Smooth muscle cell (in vitro differentiated cells): Measurements from ENCODE around the gene FRMPD1. TPM values are rescaled to one million over a fixed set of nuclear protein-coding genes. Genes with fewer than 3 reads are reported as not detected.

Experiments used
- DNase-seq: peaks from one replicate; lab custom pipeline; 2025; ENCODE audit not compliant: unreplicated experiment; lab: John Stamatoyannopoulos, UW
- H2AFZ ChIP-seq: fragments of 200-600 bp; sonication (generic); 2 replicates; pipeline ENCODE4 v1.6.0; 2016; ENCODE audit warnings: antibody characterized with exemption, low read depth, mild to moderate bottlenecking
- H3F3A ChIP-seq: fragments of 200-600 bp; sonication (generic); 2 replicates; pipeline ENCODE4 v1.6.0; 2017; ENCODE audit warnings: antibody characterized with exemption, low read depth
- H3K27ac ChIP-seq: fragments of 200-600 bp; sonication (generic); 2 replicates; pipeline ENCODE4 v1.5.1; 2016; ENCODE audit warnings: low read depth, mild to moderate bottlenecking
- H3K27me3 ChIP-seq: fragments of 200-600 bp; sonication (generic); 2 replicates; pipeline ENCODE4 v1.6.1; 2016; ENCODE audit warnings: low read depth, mild to moderate bottlenecking
- H3K36me3 ChIP-seq: fragments of 200-600 bp; sonication (generic); 2 replicates; pipeline ENCODE4 v1.5.1; 2016; ENCODE audit warnings: low read depth
- H3K4me1 ChIP-seq: fragments of 200-600 bp; sonication (generic); 2 replicates; pipeline ENCODE4 v1.5.1; 2016; ENCODE audit warnings: low read depth
- H3K4me2 ChIP-seq: fragments of 200-600 bp; sonication (generic); 2 replicates; pipeline ENCODE4 v1.6.0; 2016; ENCODE audit warnings: mild to moderate bottlenecking
- H3K4me3 ChIP-seq: fragments of 200-600 bp; sonication (generic); 2 replicates; pipeline ENCODE4 v1.5.1; 2016; ENCODE audit warnings: mild to moderate bottlenecking
- H3K79me2 ChIP-seq: fragments of 200-600 bp; sonication (generic); 2 replicates; pipeline ENCODE4 v1.6.0; 2016; ENCODE audit warnings: low read depth, mild to moderate bottlenecking
- H3K9ac ChIP-seq: fragments of 200-600 bp; sonication (generic); 2 replicates; pipeline ENCODE4 v1.6.0; 2016; ENCODE audit warnings: low read depth
- H3K9me3 ChIP-seq: fragments of 200-600 bp; sonication (generic); replicated peaks from 2 replicates; pipeline ENCODE4 v1.5.1; 2016; ENCODE audit warnings: low read depth
- H4K20me1 ChIP-seq: fragments of 200-600 bp; sonication (generic); 2 replicates; pipeline ENCODE4 v1.6.0; 2016; ENCODE audit warnings: low read depth
- WGBS: methylation state at CpG from one replicate; pipeline ENCODE4 v1.1.7; 2016; ENCODE audit warnings: low lambda C conversion rate; 5-methylcytosine and 5-hydroxymethylcytosine counted together
- polyA plus RNA-seq: library from polyadenylated mRNA; unstranded; fragments of >200 nt; fragmentation: Nextera tagmentation; extraction: Ambion mirVana; gene quantifications from 2 replicates; pipeline ENCODE4 v1.2.1, GENCODE V29; 2016
- total RNA-seq: library from RNA; depleted of rRNA; stranded (reverse); fragments of >200 nt; gene quantifications from 2 replicates; pipeline ENCODE4 v1.2.3, GENCODE V29; 2014
- TF ChIP-seq, protein P1 (sequence below): fragments of 200-600 bp; sonication (generic); IDR thresholded peaks from 2 replicates; pipeline ENCODE4 v1.5.1; 2017; ENCODE audit warnings: borderline replicate concordance, mild to moderate bottlenecking, antibody characterized with exemption; ENCODE audit not compliant: insufficient read depth, poor library complexity, severe bottlenecking

FRMPD1 gene
- total and polyA plus RNA-seq, 2 experiments from 2014 or later, result 0.22 TPM; not detected in 1

DNA sequence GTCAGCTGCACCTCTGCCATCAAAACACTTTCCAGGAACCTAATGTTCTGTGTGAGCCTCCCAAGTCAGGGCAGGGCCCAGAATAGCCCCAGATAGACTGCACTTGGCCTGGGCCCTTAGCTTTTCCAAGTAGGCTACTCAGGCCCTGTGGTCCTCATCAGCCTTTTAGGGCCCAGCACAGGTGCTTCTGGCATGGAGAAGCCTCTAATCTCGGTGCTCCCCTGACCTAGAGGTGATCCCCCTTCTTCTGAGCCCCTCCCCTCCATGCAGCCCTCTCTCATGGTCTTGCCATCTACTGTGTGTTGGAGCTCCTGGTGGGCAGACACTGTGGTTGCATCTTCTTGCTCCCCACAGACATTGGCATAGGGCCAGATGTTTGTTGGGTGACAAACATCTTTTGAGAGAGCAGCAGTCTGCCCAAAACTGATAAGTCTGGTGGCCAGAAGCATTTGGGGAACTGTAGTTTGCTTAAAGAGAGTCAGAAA is 28.1 kb downstream of the FRMPD1 start:
- no peaks in the 10 kb centered on the region for H4K20me1 ChIP-seq
- no peak overlapping the region for H3K27ac ChIP-seq
- no peaks in the 10 kb centered on the region for H3K9me3 ChIP-seq
- H3F3A ChIP-seq, result no peaks in the 10 kb centered on the region
- no peak overlapping the region for H3K4me2 ChIP-seq
- TF ChIP-seq, protein P1, sequence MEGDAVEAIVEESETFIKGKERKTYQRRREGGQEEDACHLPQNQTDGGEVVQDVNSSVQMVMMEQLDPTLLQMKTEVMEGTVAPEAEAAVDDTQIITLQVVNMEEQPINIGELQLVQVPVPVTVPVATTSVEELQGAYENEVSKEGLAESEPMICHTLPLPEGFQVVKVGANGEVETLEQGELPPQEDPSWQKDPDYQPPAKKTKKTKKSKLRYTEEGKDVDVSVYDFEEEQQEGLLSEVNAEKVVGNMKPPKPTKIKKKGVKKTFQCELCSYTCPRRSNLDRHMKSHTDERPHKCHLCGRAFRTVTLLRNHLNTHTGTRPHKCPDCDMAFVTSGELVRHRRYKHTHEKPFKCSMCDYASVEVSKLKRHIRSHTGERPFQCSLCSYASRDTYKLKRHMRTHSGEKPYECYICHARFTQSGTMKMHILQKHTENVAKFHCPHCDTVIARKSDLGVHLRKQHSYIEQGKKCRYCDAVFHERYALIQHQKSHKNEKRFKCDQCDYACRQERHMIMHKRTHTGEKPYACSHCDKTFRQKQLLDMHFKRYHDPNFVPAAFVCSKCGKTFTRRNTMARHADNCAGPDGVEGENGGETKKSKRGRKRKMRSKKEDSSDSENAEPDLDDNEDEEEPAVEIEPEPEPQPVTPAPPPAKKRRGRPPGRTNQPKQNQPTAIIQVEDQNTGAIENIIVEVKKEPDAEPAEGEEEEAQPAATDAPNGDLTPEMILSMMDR, result no peak
- no peaks in the 10 kb centered on the region for H3K36me3 ChIP-seq
- WGBS, result 73% methylated on average over 1 of the region's 1 CpG
- no peaks in the 10 kb centered on the region for H3K79me2 ChIP-seq
- DNase-seq, result no peak
- H3K4me1 ChIP-seq, result no peaks in the 10 kb centered on the region
- H3K9ac ChIP-seq, result no peak overlapping the region
- no peak overlapping the region for H3K4me3 ChIP-seq
- no peak overlapping the region for H2AFZ ChIP-seq
- peaks cover 29% of the 10 kb centered on the region for H3K27me3 ChIP-seq

DNA sequence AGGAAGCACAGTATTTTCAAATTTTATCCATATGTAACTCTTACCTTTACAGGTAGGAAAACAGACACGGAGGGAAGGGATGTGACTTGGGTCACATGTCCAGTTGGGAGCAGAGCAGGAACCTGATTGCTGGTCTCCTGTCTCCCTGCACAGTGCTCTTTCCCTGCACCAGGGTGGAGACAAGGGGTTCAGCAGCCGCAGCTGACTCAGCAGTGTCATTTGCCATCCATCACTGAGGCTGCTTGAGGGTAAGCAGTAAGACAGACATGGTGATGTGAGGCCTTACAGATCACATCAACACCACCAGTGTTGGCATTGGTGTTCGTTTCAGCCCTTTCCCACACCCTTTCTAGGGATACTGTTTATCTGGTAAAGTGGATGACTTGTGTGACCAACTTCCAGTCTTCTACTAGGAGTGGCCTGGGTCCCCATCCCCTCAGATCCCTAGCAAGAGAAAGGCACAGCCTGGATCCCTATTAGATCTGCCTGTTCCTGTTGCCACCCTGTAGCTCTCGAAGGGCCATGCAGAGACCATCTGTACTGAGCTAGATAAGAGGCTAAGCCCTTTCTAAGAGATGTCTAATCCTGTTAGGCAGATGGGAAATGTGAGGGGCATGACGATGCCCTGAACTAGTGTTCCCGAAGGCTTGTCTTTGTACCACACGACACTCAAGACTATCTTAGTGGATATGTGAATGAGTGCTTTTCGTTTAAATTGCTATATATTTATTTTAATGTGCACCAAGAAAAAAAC is 29.1 kb downstream of the FRMPD1 start:
- H3K4me2 ChIP-seq, result no peak overlapping the region
- DNase-seq, result no peak
- H3K4me3 ChIP-seq, result no peak overlapping the region
- no peak overlapping the region for H2AFZ ChIP-seq
- peaks cover 26% of the 10 kb centered on the region for H3K27me3 ChIP-seq
- H4K20me1 ChIP-seq, result no peaks in the 10 kb centered on the region
- H3K9ac ChIP-seq, result no peak overlapping the region
- H3K9me3 ChIP-seq, result no peaks in the 10 kb centered on the region
- TF ChIP-seq, protein P1, result no peak
- no peaks in the 10 kb centered on the region for H3K4me1 ChIP-seq
- no peaks in the 10 kb centered on the region for H3K36me3 ChIP-seq
- H3K27ac ChIP-seq, result no peak overlapping the region
- WGBS, result 59% methylated on average over 8 of the region's 8 CpGs
- no peaks in the 10 kb centered on the region for H3F3A ChIP-seq
- no peaks in the 10 kb centered on the region for H3K79me2 ChIP-seq

DNA sequence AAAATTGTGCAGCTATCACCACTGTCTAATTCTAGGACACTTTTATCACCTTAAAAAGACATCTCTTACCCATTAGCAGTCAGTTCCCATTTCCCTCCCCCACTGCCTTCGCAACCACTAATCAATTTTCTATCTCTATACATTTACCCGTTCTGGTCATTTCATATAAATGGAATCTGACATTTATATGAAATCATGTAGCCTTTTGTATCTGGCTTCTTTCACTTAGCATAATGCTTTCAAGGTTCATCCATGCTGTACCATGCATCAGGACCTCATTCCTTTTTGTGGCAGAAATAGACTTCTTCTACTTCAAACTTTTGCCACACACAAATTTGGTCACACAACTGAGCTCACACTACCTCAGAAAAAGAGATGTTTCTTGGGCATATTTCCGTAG is 32.2 kb downstream of the FRMPD1 start:
- Histone ChIP-seq H3K36me3 (no peaks in the 10 kb centered on the region), H3K4me2 (no peak overlapping the region), H3K9me3 (no peaks in the 10 kb centered on the region), H3K27me3 (peaks cover 32% of the 10 kb centered on the region), H2AFZ (no peak overlapping the region), H3K4me3 (no peak overlapping the region), H3K4me1 (no peaks in the 10 kb centered on the region), H3K9ac (no peak overlapping the region), H4K20me1 (no peaks in the 10 kb centered on the region), H3F3A (no peaks in the 10 kb centered on the region), H3K79me2 (no peaks in the 10 kb centered on the region), H3K27ac (no peak overlapping the region)
- 86% methylated on average over 3 of the region's 3 CpGs for WGBS
- TF ChIP-seq, protein P1, result no peak
- no peak for DNase-seq
